ENCODE results near the gene LAMP5. TPM values are rescaled to one million over a fixed set of nuclear protein-coding genes. Genes with fewer than 3 reads are reported as not detected.

Gene LAMP5
- total RNA-seq, 1 donor from 2014 or later = 2.3 TPM

GRCh38 chr20:9578594-9578993 lies 64.2 kb downstream of the LAMP5 start:
- H3K4me2 ChIP-seq (ENCODE audit: low read length) = no peak overlapping the region
- no peak for DNase-seq (ENCODE audit: low read depth)
- Mint-ChIP-seq H3K36me3 (ENCODE audit: low read depth, unreplicated experiment) (no peaks in the 10 kb centered on the region), H3K4me3 (ENCODE audit: unreplicated experiment) (no peak overlapping the region), H3K27me3 (ENCODE audit: low read depth, unreplicated experiment) (peaks cover under 1% of the 10 kb centered on the region), H3K4me1 (ENCODE audit: low read depth, unreplicated experiment) (peaks cover 2% of the 10 kb centered on the region), H3K9me3 (ENCODE audit: unreplicated experiment) (no peaks in the 10 kb centered on the region), H3K27ac (ENCODE audit: unreplicated experiment) (no peak overlapping the region)
- H3K4me1 ChIP-seq (ENCODE audit: insufficient read depth, low read length) = no peaks in the 10 kb centered on the region
- H4K20me1 ChIP-seq (ENCODE audit: insufficient read depth, low read length) = no peaks in the 10 kb centered on the region
- no peaks in the 10 kb centered on the region for H3K27me3 ChIP-seq (ENCODE audit: insufficient read depth, low read length)
- H3K9ac ChIP-seq (ENCODE audit: low read length) = no peak overlapping the region
- no peaks in the 10 kb centered on the region for H3K36me3 ChIP-seq (ENCODE audit: insufficient read depth, low read length)
- H3K27ac ChIP-seq (ENCODE audit: low read depth, low read length) = no peak overlapping the region
- no peak overlapping the region for H3K4me3 ChIP-seq (ENCODE audit: insufficient read depth, low read depth, low read length)
- no peaks in the 10 kb centered on the region for H3K79me2 ChIP-seq (ENCODE audit: insufficient read depth, low read length)
- FAIRE-seq = no peak
- no peak for TF ChIP-seq EZH2 (IDR thresholded peaks at IDR 0.05; ENCODE audit: insufficient read depth, low read length)
- TF ChIP-seq CTCF (IDR thresholded peaks at IDR 0.05; ENCODE audit: insufficient read depth, low read depth, low read length) = no peak
- H3K9me3 ChIP-seq (ENCODE audit: insufficient read depth, low read depth, low read length) = no peaks in the 10 kb centered on the region
- no peak overlapping the region for H2AFZ ChIP-seq (ENCODE audit: low read depth, low read length)
